Calu3 (cell line): ENCODE results near the gene FEV. TPM values are rescaled to one million over a fixed set of nuclear protein-coding genes. Genes with fewer than 3 reads are reported as not detected.

Experiments
- BruUV-seq: library from RNA; stranded (reverse); fragments of 400-500 nt; replicated peaks from 2 replicates; lab custom pipeline; 2021; lab: Mats Ljungman, UMichigan
- CTCF ChIA-PET: fragments of 300-600 bp; sonication (Branson Sonifier 250); formaldehyde crosslinking; loops from one replicate; lab custom pipeline; 2022; ENCODE audit warnings: antibody characterized with exemption; lab: Charles Lee
- DNase-seq: peaks from one replicate; pipeline ENCODE4 v3.0.0; 2022
- H3K27ac Mint-ChIP-seq: one replicate; pipeline ENCODE4 v1.8.0; 2022; ENCODE audit warnings: mixed read lengths; ENCODE audit not compliant: unreplicated experiment
- H3K27me3 Mint-ChIP-seq: one replicate; pipeline ENCODE4 v1.8.0; 2022; ENCODE audit warnings: mixed read lengths; ENCODE audit not compliant: unreplicated experiment
- H3K36me3 Mint-ChIP-seq: one replicate; pipeline ENCODE4 v1.8.0; 2022; ENCODE audit warnings: mild to moderate bottlenecking, moderate library complexity, mixed read lengths; ENCODE audit not compliant: insufficient read depth, unreplicated experiment
- H3K4me1 Mint-ChIP-seq: one replicate; pipeline ENCODE4 v1.8.0; 2022; ENCODE audit warnings: mild to moderate bottlenecking, low read depth, mixed read lengths; ENCODE audit not compliant: unreplicated experiment
- H3K4me3 Mint-ChIP-seq: one replicate; pipeline ENCODE4 v1.8.0; 2022; ENCODE audit warnings: mild to moderate bottlenecking, low read depth, moderate library complexity, mixed read lengths; ENCODE audit not compliant: unreplicated experiment
- H3K9me3 Mint-ChIP-seq: one replicate; pipeline ENCODE4 v1.8.0; 2022; ENCODE audit warnings: low read depth, mixed read lengths; ENCODE audit not compliant: unreplicated experiment
- intact Hi-C: fragments of 100-400 bp; cut with micrococcal nuclease; formaldehyde crosslinking; loops from one replicate; pipeline ENCODE4 v1.10.0; 2022; ENCODE audit not compliant: unreplicated experiment
- total RNA-seq: library from RNA; stranded (reverse); gene quantifications from 2 replicates; pipeline ENCODE4 v1.2.3, GENCODE V29; 2022
- TF ChIP-seq, protein P1 (sequence below): fragments of 200-600 bp; IDR thresholded peaks from one replicate; pipeline ENCODE4 v1.8.0; 2022; ENCODE audit warnings: antibody characterized with exemption; ENCODE audit not compliant: unreplicated experiment

The FEV gene
- total RNA-seq, 1 experiment from 2014 or later = not detected

DNA sequence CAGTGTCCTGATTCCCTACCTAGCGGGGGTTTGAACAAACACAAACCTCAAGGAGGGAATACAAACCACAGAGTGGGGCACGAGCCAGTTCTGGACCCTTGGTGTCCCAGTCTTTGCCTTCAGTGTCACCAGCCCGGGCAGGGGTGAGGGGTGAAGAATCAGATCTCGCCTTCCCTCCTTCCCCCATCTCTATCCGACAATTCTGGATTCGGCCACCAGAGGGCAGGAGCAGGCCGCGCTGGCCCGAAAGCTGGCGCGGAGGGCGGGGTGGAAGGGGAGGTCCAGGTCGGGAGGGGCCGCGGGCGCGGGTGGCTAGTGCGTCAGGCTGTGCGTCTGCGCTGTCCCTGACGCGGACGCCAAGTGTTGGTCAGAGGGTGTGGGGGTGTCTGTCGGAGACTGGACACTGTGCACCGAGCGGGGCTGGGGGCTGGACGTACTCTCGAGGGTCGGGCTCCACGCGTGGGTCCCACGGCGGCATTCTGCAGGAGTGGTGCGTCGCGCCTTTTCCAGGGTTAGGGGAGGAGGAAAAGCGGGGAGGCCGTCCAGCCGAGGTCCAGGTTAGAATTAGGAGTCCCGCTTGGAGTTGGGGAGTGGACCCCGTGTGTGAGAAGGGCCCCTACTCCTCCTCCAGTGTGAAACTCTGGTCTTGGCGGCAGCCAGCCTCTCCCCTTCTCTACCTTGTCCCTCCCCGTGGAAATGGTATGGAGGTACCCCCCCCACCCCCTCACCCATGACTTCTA, 11.2 kb upstream of the FEV start:
- Mint-ChIP-seq H3K27ac (peak overlapping the region; percentile 62), H3K9me3 (no peaks in the 10 kb centered on the region), H3K4me1 (peaks cover 28% of the 10 kb centered on the region), H3K4me3 (peak overlapping the region; percentile 71), H3K36me3 (peaks cover 5% of the 10 kb centered on the region), H3K27me3 (peaks cover 85% of the 10 kb centered on the region)
- no TSS peak for BruUV-seq
- CTCF ChIA-PET = interaction anchor here (0.9 to 1.8 kb wide), 7 partner anchors 14 to 158 kb away, joined by 3 to 8 read pairs (median 4); no protein-coding TSS in a partner anchor
- intact Hi-C loops = no loop called here
- DNase-seq = peak; percentile 94
- TF ChIP-seq, protein P1, sequence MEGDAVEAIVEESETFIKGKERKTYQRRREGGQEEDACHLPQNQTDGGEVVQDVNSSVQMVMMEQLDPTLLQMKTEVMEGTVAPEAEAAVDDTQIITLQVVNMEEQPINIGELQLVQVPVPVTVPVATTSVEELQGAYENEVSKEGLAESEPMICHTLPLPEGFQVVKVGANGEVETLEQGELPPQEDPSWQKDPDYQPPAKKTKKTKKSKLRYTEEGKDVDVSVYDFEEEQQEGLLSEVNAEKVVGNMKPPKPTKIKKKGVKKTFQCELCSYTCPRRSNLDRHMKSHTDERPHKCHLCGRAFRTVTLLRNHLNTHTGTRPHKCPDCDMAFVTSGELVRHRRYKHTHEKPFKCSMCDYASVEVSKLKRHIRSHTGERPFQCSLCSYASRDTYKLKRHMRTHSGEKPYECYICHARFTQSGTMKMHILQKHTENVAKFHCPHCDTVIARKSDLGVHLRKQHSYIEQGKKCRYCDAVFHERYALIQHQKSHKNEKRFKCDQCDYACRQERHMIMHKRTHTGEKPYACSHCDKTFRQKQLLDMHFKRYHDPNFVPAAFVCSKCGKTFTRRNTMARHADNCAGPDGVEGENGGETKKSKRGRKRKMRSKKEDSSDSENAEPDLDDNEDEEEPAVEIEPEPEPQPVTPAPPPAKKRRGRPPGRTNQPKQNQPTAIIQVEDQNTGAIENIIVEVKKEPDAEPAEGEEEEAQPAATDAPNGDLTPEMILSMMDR = peak; percentile 94

DNA sequence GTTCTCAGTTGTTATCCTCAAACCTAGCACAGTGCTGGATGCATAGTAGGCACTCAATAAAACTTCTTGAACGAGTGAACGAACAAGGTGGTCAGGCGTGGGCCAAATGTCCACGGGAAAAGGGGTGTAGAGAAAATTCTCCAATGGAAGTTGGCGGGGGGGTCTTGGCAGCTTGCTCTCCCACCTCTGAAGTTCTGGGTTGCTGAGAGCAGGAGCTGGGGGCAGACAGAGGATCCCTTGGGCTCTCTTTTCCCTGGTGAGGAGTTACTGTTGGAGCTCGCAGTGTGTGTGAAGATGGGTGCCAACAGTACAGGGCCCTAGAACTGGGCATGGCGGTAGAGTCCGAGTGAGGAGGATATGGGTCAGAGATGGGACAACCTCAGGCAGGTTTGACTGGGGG, 10.6 kb upstream of the FEV start:
- Mint-ChIP-seq H3K4me1 (peaks cover 28% of the 10 kb centered on the region), H3K4me3 (peak overlapping the region; percentile 71), H3K27me3 (peaks cover 91% of the 10 kb centered on the region), H3K27ac (peak overlapping the region; percentile 62), H3K36me3 (peaks cover 5% of the 10 kb centered on the region), H3K9me3 (no peaks in the 10 kb centered on the region)
- BruUV-seq = no TSS peak
- intact Hi-C loops = no loop called here
- CTCF ChIA-PET = interaction anchor here (1.0 to 1.8 kb wide), 5 partner anchors 15 to 132 kb away, joined by 3 to 5 read pairs (median 4); no protein-coding TSS in a partner anchor
- TF ChIP-seq, protein P1 = no peak
- no peak for DNase-seq

GRCh38 chr2:218993345-218994315, 8.6 kb upstream of the FEV start, which contains the start of gene CRYBA2:
Gene CRYBA2, minus strand, starts transcription at chr2:218993422. Its CDS starts 246 bp downstream, at chr2:218993176.
- peak; percentile 43 for DNase-seq
- peaks cover 17% of the 10 kb centered on the region for H3K4me1 Mint-ChIP-seq
- no peak within 1 kb of the TSS for H3K27ac Mint-ChIP-seq
- BruUV-seq = no TSS peak
- H3K27me3 Mint-ChIP-seq = peaks cover 95% of the 10 kb centered on the region
- H3K9me3 Mint-ChIP-seq = no peaks in the 10 kb centered on the region
- CTCF ChIA-PET = interaction anchor here (0.8 to 1.7 kb wide), 4 partner anchors 8 to 161 kb away, joined by 3 to 4 read pairs (median 4); no protein-coding TSS in a partner anchor
- TF ChIP-seq, protein P1 = no peak
- peaks cover 5% of the 10 kb centered on the region for H3K36me3 Mint-ChIP-seq
- intact Hi-C loops = no loop called here
- peak within 1 kb of the TSS; percentile 66 for H3K4me3 Mint-ChIP-seq

DNA sequence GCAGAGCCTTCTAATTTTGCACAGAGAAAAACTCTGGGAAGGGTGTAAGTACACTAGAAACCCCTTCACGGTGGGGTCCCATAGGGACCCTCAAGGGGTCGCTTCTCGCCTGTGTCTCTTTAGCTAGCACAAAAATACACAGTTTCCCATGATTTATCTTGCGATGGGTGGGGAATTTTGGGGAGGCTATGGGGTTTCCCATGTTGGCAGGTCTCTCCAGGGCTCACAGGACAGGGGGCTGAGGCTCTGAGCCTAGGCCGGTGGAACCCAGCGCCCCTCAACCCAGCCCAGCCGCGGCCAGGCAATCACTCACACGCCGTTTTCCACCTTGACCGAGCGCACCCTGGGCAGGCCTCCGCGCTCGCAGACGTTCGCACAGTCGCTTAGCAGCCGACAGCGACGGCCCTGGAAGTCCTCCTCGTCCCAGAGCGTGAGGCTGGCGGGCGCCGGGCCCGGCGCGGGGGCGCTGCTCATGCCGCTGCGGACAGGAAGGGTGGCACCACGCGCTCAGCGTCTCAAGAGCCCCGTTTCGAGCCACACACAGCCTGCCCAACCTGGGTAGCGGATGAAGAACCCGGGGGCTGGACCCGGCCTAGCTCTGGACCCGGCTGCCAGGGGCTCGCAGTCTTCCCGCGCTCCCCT, 7.8 kb upstream of the FEV start:
- Mint-ChIP-seq H3K9me3 (no peaks in the 10 kb centered on the region), H3K4me1 (peaks cover 9% of the 10 kb centered on the region), H3K27ac (no peak overlapping the region), H3K36me3 (peaks cover 5% of the 10 kb centered on the region), H3K27me3 (peaks cover 99% of the 10 kb centered on the region), H3K4me3 (peak overlapping the region; percentile 66)
- CTCF ChIA-PET = interaction anchor here (1.7 kb wide), 1 partner anchor 9 kb away, joined by 4 read pairs; no protein-coding TSS in a partner anchor
- TF ChIP-seq, protein P1 = no peak
- BruUV-seq = no TSS peak
- intact Hi-C loops = no loop called here
- DNase-seq = no peak
